Ascending aorta (tissue), 2 donors: ENCODE measurements around the gene ETNPPL. TPM values are rescaled to one million over a fixed set of nuclear protein-coding genes. Genes with fewer than 3 reads are reported as not detected.

Experiments
- DNase-seq, 2 donors: peaks; one replicate each; pipeline ENCODE4 v3.0.0-alpha.2; 2019; ENCODE audit warnings: low spot score in 2 of 2
- H3K27ac ChIP-seq, 2 donors: fragments of 200-600 bp; sonication (generic); one replicate each; pipeline ENCODE4 v1.5.1; 2016 to 2017; ENCODE audit warnings: mild to moderate bottlenecking in 1 of 2
- H3K27me3 ChIP-seq: fragments of 200-600 bp; sonication (generic); one replicate; pipeline ENCODE4 v1.5.1; 2017
- H3K36me3 ChIP-seq, 2 donors: fragments of 200-600 bp; sonication (generic); one replicate each; pipeline ENCODE4 v1.5.1; 2016
- H3K4me1 ChIP-seq, 2 donors: fragments of 200-600 bp; sonication (generic); one replicate each; pipeline ENCODE4 v1.5.1; 2016 to 2017; ENCODE audit warnings: mild to moderate bottlenecking in 1 of 2
- H3K4me3 ChIP-seq, 2 donors: fragments of 200-600 bp; sonication (generic); one replicate each; pipeline ENCODE4 v1.5.1; 2016 to 2017; ENCODE audit warnings: mild to moderate bottlenecking in 1 of 2
- H3K9me3 ChIP-seq, 2 donors: fragments of 200-600 bp; sonication (generic); one replicate each; pipeline ENCODE4 v1.5.1; 2016
- intact Hi-C: fragments of 100-400 bp; cut with DNase I; formaldehyde crosslinking; loops from one replicate; pipeline ENCODE4 v1.15.1; 2023
- total RNA-seq: library from RNA; depleted of rRNA; stranded (reverse); fragments of >200 nt; gene quantifications from one replicate; pipeline ENCODE4 v1.1.0, GENCODE V29; 2016
- TF ChIP-seq, protein P1 (sequence below), 3 experiments: fragments of 200-600 bp in 2 of 3; fragments of 450-650 bp in 1 of 3; sonication (generic) in 2 of 3; IDR thresholded peaks; one replicate each; pipeline ENCODE4 v1.5.1; 2016 to 2019; ENCODE audit warnings: antibody characterized with exemption in 3 of 3, mild to moderate bottlenecking in 1 of 3, moderate library complexity in 1 of 3

Gene ETNPPL
- total RNA-seq, 1 donor from 2014 or later = not detected

DNA sequence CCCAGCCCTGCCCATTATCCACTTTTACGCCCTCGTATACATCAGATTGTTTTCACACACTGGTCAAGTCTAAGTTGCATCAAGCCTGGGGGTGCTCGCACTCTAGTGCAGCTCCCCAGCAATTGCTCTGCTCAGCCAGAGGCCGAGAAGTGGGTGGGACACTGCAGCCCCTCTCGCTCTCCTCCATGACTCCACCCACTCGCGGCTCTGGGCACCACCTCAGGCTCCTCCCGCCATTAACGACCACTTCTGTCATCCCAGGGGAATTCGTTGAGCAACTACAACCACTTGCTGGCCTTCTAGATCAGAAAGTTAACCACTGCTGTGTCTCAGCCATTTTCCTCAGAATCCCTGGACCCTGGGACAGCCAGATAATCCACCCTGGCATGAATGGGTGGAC is 53.6 kb downstream of the ETNPPL start:
- Histone ChIP-seq H3K36me3 (no peaks in the 10 kb centered on the region), H3K27ac (no peak overlapping the region), H3K4me1 (no peaks in the 10 kb centered on the region), H3K27me3 (no peaks in the 10 kb centered on the region), H3K9me3 (no peaks in the 10 kb centered on the region), H3K4me3 (no peak overlapping the region)
- DNase-seq = no peak
- intact Hi-C loops = no loop called here
- TF ChIP-seq, protein P1, sequence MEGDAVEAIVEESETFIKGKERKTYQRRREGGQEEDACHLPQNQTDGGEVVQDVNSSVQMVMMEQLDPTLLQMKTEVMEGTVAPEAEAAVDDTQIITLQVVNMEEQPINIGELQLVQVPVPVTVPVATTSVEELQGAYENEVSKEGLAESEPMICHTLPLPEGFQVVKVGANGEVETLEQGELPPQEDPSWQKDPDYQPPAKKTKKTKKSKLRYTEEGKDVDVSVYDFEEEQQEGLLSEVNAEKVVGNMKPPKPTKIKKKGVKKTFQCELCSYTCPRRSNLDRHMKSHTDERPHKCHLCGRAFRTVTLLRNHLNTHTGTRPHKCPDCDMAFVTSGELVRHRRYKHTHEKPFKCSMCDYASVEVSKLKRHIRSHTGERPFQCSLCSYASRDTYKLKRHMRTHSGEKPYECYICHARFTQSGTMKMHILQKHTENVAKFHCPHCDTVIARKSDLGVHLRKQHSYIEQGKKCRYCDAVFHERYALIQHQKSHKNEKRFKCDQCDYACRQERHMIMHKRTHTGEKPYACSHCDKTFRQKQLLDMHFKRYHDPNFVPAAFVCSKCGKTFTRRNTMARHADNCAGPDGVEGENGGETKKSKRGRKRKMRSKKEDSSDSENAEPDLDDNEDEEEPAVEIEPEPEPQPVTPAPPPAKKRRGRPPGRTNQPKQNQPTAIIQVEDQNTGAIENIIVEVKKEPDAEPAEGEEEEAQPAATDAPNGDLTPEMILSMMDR (IDR thresholded peaks at IDR 0.05) = no peak

DNA sequence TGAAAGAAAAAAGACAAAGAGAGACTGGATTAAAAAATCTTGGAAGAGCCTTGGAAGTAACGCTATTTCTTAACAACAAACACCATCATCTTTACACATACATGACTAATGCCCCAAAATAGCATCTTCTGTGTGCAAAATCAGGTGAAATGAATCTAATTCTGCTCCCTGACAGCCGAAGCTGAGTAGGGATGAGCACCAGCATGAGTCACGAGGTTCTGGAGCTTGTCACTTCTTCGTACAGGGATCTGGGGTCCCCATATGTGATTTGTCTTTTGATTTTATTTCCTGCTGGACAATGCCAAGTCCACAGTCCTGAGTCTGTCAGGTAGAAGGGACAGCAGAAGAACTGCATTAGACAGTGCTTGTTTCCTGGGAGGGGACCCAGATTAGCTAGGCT is 56.6 kb downstream of the ETNPPL start:
- Histone ChIP-seq H3K4me1 (no peaks in the 10 kb centered on the region), H3K36me3 (no peaks in the 10 kb centered on the region), H3K27me3 (no peaks in the 10 kb centered on the region), H3K4me3 (no peak overlapping the region), H3K27ac (no peak overlapping the region), H3K9me3 (no peaks in the 10 kb centered on the region)
- TF ChIP-seq, protein P1 (IDR thresholded peaks at IDR 0.05) = no peak
- intact Hi-C loops = no loop called here
- DNase-seq = no peak

DNA sequence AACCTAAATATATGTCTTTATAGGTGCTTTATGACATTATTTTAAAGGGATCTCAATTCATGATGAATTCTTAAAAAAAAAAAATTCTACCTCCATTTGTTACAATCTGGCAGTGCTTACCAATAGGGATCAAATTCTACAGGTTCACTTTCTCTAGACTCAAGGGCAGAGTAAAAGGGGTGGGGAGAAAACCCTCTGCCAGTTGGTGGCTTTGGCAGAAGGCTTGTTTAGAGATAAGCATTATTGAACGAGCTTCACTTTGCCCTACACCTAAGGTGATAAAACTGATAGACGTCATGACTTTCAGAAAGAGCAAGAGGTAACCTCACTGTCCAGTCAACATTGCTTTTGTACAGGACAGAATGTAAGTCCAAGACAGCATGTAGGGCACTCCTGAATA is 58.9 kb downstream of the ETNPPL start:
- H3K4me3 ChIP-seq = no peak overlapping the region
- no peak for DNase-seq
- no peaks in the 10 kb centered on the region for H3K9me3 ChIP-seq
- no peaks in the 10 kb centered on the region for H3K27me3 ChIP-seq
- no peaks in the 10 kb centered on the region for H3K36me3 ChIP-seq
- no peak overlapping the region for H3K27ac ChIP-seq
- no peaks in the 10 kb centered on the region for H3K4me1 ChIP-seq
- intact Hi-C loops = no loop called here
- TF ChIP-seq, protein P1 (IDR thresholded peaks at IDR 0.05) = no peak

DNA sequence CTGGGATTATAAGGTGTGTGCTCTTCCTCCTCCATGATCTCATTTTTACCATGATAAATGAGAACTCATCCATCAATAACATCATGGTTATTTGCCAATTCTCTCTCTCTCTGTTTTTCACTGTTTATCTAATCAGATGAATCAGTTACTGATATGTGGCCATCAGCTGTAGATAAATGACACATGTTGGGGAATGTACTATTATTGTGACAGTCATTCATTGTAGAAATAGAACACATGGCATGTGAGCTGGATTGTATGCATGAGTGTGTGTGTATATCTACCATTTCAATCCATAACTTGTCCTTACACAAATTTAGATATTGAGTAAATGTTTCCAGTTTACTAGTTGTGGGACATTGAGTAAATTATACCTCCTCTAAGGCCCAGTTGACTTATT is 59.5 kb downstream of the ETNPPL start:
- H3K36me3 ChIP-seq = no peaks in the 10 kb centered on the region
- H3K27me3 ChIP-seq = no peaks in the 10 kb centered on the region
- no peak overlapping the region for H3K4me3 ChIP-seq
- H3K27ac ChIP-seq = no peak overlapping the region
- no peaks in the 10 kb centered on the region for H3K9me3 ChIP-seq
- intact Hi-C loops = no loop called here
- TF ChIP-seq, protein P1 (IDR thresholded peaks at IDR 0.05) = no peak
- H3K4me1 ChIP-seq = no peaks in the 10 kb centered on the region
- DNase-seq = no peak

DNA sequence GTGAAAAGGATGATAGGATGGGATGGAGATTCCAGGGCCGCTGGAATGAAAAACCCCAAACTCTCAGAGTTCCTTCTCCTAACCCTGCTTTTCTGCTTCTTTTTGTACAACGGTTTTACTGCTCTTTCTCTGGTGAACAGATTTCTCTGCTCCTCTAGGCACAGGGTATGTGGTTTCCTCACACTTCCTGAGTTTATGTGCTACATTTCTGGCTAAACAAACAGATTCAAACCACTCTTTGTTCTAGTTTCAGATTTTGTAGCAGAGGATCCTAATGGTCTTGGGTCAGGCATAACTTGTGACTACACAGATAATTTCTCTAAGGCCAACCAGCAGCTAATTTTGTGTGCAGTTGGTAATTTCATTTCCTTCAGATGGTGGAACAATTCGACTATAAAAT is 59.9 kb downstream of the ETNPPL start:
- H3K4me3 ChIP-seq = no peak overlapping the region
- no peak for DNase-seq
- TF ChIP-seq, protein P1 (IDR thresholded peaks at IDR 0.05) = no peak
- H3K27ac ChIP-seq = no peak overlapping the region
- no peaks in the 10 kb centered on the region for H3K4me1 ChIP-seq
- no peaks in the 10 kb centered on the region for H3K36me3 ChIP-seq
- no peaks in the 10 kb centered on the region for H3K9me3 ChIP-seq
- no peaks in the 10 kb centered on the region for H3K27me3 ChIP-seq
- intact Hi-C loops = no loop called here

DNA sequence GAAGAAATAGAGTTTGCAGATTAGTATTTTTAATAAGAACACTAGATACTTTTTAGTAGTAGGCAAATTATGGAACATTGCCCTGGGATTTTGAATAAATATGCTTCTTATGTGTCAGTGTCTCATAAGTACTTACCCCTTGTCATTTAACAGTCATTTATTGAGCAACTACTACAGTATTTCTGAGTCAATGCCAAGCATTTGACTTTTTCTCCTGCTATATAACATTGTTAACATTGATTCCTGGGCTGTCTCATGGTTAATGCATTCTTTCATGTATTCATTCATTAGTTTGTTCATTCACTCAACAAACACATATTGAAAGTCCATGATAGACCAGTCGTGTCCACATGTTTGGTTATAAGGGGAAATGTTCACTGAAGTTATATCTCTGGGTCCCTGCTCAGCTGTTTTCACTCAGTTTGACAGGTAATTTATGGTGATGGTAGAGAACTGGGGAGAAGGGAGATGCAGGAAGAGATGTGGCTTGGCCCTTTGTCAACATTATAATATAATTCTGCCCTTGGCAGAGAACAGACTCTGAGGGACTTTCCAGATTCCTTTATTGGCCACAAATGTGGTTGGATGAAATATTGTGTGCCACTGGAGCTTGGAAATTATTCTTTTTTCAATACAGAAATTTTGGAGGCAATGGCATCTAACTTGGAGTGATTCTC is 62.6 kb downstream of the ETNPPL start:
- H3K36me3 ChIP-seq = no peaks in the 10 kb centered on the region
- H3K27me3 ChIP-seq = no peaks in the 10 kb centered on the region
- no peak overlapping the region for H3K4me3 ChIP-seq
- TF ChIP-seq, protein P1 (IDR thresholded peaks at IDR 0.05) = no peak
- no peak overlapping the region for H3K27ac ChIP-seq
- H3K9me3 ChIP-seq = no peaks in the 10 kb centered on the region
- no peak for DNase-seq
- intact Hi-C loops = no loop called here
- no peaks in the 10 kb centered on the region for H3K4me1 ChIP-seq
